Colon (tissue), 2 donors: ENCODE results near the gene LYPLAL1.
"Not testable (repeated sequence)": the region's sequence is repeated elsewhere in the genome, so short reads cannot be mapped to it uniquely, and the experiment has no call there.

Source experiments
- FAIRE-seq: peaks from 2 replicates; lab custom pipeline; 2012; peaks lifted over from hg19 to GRCh38; lab: Jason Lieb, UNC
- donor health status: control.
- donor health status: control.

LYPLAL1 gene

GRCh38 chr1:219163401-219163954, 10.2 kb upstream of the LYPLAL1 start:
- no peak for FAIRE-seq

GRCh38 chr1:219171192-219171935, 2.3 kb upstream of the LYPLAL1 start:
- FAIRE-seq = no peak

- FAIRE-seq = no peak
Observed at GRCh38 chr1:219172821-219173220, 857 bp upstream of the LYPLAL1 start.

- FAIRE-seq = no peak
Observed at GRCh38 chr1:219173434-219173757, 282 bp upstream of the LYPLAL1 start.

- FAIRE-seq = no peak
Observed at GRCh38 chr1:219174460-219175211, 958 bp downstream of the LYPLAL1 start.

- no peak for FAIRE-seq
Observed at GRCh38 chr1:219175212-219175564, 1.5 kb downstream of the LYPLAL1 start.

- FAIRE-seq = no peak
Observed at GRCh38 chr1:219176168-219176567, 2.5 kb downstream of the LYPLAL1 start.

GRCh38 chr1:219177363-219177762, 3.7 kb downstream of the LYPLAL1 start:
- no peak for FAIRE-seq

- no peak for FAIRE-seq
Observed at GRCh38 chr1:219177940-219178339, 4.3 kb downstream of the LYPLAL1 start.

GRCh38 chr1:219179293-219179692, 5.6 kb downstream of the LYPLAL1 start:
- FAIRE-seq = no peak

GRCh38 chr1:219184337-219184736, 10.7 kb downstream of the LYPLAL1 start:
- no peak for FAIRE-seq

- no peak for FAIRE-seq
Observed at GRCh38 chr1:219185486-219186117, 11.9 kb downstream of the LYPLAL1 start.

GRCh38 chr1:219188331-219188803, 14.7 kb downstream of the LYPLAL1 start:
- FAIRE-seq = no peak

GRCh38 chr1:219189021-219189824, 15.5 kb downstream of the LYPLAL1 start:
- FAIRE-seq = no peak

GRCh38 chr1:219189952-219190351, 16.3 kb downstream of the LYPLAL1 start:
- FAIRE-seq = peak; percentile 24

GRCh38 chr1:219190605-219191004, 16.9 kb downstream of the LYPLAL1 start:
- FAIRE-seq = no peak

- FAIRE-seq = not testable (repeated sequence)
Observed at GRCh38 chr1:219195833-219196232, 22.2 kb downstream of the LYPLAL1 start.

- no peak for FAIRE-seq
Observed at GRCh38 chr1:219201656-219202055, 28.0 kb downstream of the LYPLAL1 start.

GRCh38 chr1:219202567-219202966, 28.9 kb downstream of the LYPLAL1 start:
- no peak for FAIRE-seq

GRCh38 chr1:219206350-219206749, 32.7 kb downstream of the LYPLAL1 start:
- no peak for FAIRE-seq

GRCh38 chr1:219209578-219209977, 35.9 kb downstream of the LYPLAL1 start:
- no peak for FAIRE-seq

- FAIRE-seq = no peak
Observed at GRCh38 chr1:219210067-219210466, 36.4 kb downstream of the LYPLAL1 start.
